DLD1 (cell line): Measurements from ENCODE around the gene CYRIA.

Experiments
- in situ Hi-C: cut with HindIII; loops from 2 replicates; pipeline ENCODE4 v1.10.0; 2017; ENCODE audit warnings: low sequenced_read_pairs

CYRIA gene

GRCh38 chr2:16665748-16666448 is at the start of gene CYRIA:
TSS of gene CYRIA (minus strand) at chr2:16665834. CDS start at chr2:16588119, 77,715 bp downstream.
- in situ Hi-C loops: no loop called here

DNA sequence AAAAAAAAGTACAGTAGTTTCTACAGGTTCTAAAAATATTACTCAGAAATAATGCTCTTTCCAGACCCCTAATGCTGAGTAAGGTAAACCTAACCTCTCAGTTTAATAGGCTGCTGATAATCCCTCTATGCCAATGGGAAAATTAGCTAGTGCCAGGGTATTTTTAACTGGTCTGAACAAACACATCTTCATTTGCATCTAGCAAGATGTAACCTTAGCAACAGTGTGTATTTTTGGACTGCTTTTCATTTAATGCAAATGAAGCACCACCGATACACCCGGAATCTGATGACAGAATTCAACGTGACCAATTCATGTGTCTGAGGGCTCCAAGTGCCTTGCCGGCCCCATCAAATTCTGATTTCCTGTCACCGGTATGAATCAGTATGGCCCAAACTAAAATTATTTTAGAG is 47.4 kb upstream of the CYRIA start:
- in situ Hi-C loops: no loop called here

GRCh38 chr2:16709769-16710168 is 44.1 kb upstream of the CYRIA start:
- in situ Hi-C loops: no loop called here

DNA sequence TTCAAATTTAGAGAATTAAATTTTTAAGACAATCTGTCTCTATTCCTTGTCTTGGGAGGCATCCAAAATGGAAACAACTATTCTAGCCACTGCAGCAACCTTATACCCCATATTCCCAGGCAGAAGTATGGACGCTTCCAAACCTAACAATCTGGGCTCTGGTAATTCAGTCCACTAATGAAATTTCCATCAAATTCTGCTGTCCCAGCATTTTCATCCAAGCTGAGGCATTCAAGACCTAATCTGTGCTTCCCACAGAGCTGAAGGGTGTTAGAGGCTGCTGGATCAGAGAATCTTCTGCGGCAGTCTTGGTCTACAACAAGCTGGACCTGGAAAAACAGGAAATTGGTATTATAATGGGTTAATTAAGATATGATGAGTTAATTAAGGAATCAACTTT is 42.5 kb upstream of the CYRIA start:
- in situ Hi-C loops: no loop called here

GRCh38 chr2:16707014-16707623 is 41.5 kb upstream of the CYRIA start:
- in situ Hi-C loops: no loop called here

GRCh38 chr2:16700551-16701259 is 35.1 kb upstream of the CYRIA start:
- in situ Hi-C loops: no loop called here

GRCh38 chr2:16693854-16694253 is 28.2 kb upstream of the CYRIA start:
- in situ Hi-C loops: no loop called here

DNA sequence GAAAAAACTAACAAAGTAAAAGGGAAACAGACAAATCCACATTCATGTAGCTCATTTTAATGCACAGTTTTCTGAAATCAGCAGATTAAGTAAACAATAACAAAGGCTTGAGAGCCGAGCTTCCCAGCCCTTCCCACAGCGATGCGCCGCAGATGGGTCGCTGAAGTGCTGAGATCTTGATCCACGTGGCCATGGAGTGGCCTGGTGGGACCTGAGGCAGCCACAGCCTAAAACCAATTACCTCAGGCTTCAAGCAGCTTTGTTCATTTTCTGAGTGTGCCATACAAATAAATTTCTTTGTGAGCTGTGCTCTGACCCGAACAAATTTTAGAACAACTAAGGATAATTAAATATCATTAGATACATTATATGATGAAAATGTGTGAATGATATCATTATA is 25.6 kb upstream of the CYRIA start:
- in situ Hi-C loops: no loop called here

- in situ Hi-C loops: no loop called here
Measured at GRCh38 chr2:16687955-16688354, 22.3 kb upstream of the CYRIA start.

DNA sequence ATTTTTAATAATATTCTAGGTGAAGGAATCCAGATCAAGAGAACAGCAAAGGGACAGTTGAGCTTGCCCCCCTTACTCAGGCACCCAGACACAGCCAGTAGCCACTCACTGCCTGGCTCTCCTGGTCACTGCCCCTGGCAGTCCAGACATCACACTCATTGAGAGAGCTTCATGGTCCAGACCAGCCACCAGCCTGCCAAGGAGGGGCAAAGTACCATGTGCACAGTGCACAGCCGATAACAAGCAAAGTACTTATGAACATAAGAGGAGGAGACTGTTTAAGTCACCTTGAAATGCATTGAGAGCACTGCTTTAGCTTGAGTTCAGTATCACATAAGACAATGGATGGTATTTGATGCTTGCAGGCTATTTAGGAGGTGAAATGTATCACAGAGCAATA is 21.6 kb upstream of the CYRIA start:
- in situ Hi-C loops: no loop called here

DNA sequence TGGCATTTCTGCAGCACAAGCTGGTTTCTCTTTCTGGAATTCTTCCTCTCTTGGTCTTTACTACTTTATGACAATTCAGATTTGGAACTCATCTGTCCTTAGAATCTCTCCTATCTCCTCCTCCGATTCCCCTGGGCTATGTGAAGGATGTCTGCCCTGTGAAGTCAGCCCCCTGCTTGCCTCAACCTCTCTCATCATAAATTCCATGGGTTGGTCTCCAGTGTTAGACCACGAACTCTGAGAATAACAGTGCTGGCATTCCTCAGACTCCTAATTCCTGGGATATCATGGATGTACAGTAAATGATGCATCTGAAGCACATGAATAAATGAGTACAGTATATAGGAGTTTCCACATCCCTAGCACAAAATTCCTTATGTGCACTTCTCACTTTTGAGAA is 21.0 kb upstream of the CYRIA start:
- in situ Hi-C loops: no loop called here

GRCh38 chr2:16685340-16685715 is 19.7 kb upstream of the CYRIA start:
- in situ Hi-C loops: no loop called here

GRCh38 chr2:16684676-16685339 is 19.2 kb upstream of the CYRIA start:
- in situ Hi-C loops: no loop called here

GRCh38 chr2:16683576-16683975 is 17.9 kb upstream of the CYRIA start:
- in situ Hi-C loops: no loop called here

DNA sequence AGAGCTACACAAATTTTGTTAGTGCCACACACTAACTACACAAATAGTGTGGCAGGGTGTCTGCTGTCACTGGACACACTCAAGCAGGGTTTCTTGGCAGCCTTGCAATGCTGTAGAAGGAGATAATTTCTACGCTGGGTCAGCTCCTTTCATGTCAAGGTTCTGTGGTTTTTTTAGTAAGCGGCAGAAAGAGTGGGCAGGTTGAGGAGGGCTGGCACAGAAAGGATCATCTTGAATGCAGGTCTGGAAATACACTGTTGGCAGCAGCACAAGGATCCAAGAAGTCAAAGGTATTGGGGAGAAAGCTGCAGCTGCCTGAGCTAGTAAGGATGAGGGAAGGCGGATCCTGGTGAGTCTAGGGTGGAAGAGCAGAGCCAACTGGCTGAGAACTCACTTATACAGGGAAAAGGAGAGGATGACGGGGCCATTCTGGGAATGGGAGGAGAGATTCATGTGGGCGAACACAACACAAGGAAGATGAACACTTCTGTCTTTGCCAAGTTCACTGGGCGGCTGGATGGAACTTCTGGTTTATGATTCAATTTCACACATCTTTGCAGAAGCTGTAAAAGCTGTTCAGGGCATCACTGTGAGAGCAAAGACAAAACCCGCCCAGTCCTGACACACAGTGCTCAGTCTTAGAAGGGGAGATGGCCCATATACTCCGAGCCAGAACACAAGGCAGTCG is 16.9 kb upstream of the CYRIA start:
- in situ Hi-C loops: no loop called here

DNA sequence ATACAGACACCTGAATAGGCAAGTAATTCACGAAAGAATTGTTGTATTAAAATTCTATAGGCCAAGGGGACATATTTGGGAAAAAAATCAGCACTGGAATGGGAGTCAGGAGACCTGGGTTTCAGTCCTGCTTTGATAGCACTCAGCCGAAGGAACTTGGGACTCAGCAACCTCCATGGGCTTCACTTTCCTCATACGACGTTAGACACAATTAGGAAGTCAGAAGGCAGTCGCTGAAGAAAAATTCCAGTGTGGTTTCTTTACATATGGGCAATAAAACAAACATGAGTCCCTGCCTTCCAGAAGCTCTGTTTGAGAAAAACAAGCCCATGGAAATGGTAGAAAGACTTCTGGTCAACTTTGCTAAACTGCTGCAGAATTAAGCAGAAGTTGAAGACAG is 15.1 kb upstream of the CYRIA start:
- in situ Hi-C loops: no loop called here

GRCh38 chr2:16680304-16680703 is 14.7 kb upstream of the CYRIA start:
- in situ Hi-C loops: no loop called here

GRCh38 chr2:16678964-16679363 is 13.3 kb upstream of the CYRIA start:
- in situ Hi-C loops: loop anchor here (5.0 kb wide), 1 partner anchor 57 kb away; no protein-coding TSS in a partner anchor

DNA sequence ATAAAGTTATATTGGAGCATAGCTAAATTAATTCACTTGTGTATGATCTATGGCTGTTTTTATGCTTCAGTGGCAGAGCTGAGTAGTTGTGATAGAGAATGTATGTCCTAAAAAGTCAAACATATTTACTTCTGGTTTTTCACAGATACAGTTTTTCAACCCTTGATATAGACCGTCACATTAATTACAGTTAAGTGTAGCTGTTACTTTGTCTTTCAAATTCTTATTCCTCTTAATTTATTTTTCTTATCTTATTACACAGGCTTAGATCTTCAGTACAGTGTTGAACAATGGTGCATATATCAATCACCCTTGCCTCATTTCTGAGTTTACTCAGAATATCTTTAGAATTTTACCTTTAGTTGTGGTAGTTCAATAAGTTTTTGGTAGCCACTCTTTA is 12.2 kb upstream of the CYRIA start:
- in situ Hi-C loops: loop anchor here (5.0 kb wide), 1 partner anchor 56 kb away; no protein-coding TSS in a partner anchor

- in situ Hi-C loops: loop anchor here (5.0 kb wide), 1 partner anchor 53 kb away; no protein-coding TSS in a partner anchor
Measured at GRCh38 chr2:16675781-16676180, 10.1 kb upstream of the CYRIA start.

DNA sequence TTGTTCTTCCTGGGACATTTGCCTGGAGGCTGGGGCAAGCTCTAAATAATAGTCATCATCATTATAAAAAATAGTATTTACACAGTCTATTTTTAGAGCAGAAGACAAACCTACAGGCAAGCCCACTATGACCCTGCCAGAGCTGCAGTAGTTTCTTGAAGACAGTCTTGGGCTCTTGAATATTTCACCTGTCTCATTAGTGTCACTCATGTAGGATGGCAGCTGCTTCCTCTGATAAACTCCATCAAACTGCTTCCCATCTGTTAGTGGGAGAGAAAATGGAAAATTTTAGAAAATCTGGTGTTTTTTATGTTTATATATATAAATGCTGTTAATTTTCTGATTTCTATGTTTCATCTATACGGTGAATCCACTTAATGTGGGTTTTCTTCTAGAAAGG is 8.5 kb upstream of the CYRIA start:
- in situ Hi-C loops: no loop called here
